GM15510 (cell line): ENCODE data around the gene JADE2.

ENCODE experiments used
- POLR2A ChIP-seq: IDR thresholded peaks from 3 replicates; pipeline ENCODE4 v1.6.1; 2011; ENCODE audit warnings: borderline replicate concordance; ENCODE audit not compliant: insufficient read length; ENCODE audit errors: extremely low read depth

The JADE2 gene

GRCh38 chr5:134578578-134579283, 53.3 kb downstream of the JADE2 start:
- no peak for TF ChIP-seq POLR2A

- no peak for TF ChIP-seq POLR2A
Observed at GRCh38 chr5:134579284-134579771, 53.9 kb downstream of the JADE2 start.

GRCh38 chr5:134580001-134580460, 54.6 kb downstream of the JADE2 start:
- TF ChIP-seq POLR2A: no peak

GRCh38 chr5:134581241-134581981, 55.9 kb downstream of the JADE2 start:
- TF ChIP-seq POLR2A: no peak

- TF ChIP-seq POLR2A: no peak
Observed at GRCh38 chr5:134582281-134582680, 56.8 kb downstream of the JADE2 start.

- no peak for TF ChIP-seq POLR2A
Observed at GRCh38 chr5:134582941-134583340, 57.5 kb downstream of the JADE2 start.

GRCh38 chr5:134583766-134584165, 58.3 kb downstream of the JADE2 start:
- no peak for TF ChIP-seq POLR2A

GRCh38 chr5:134584662-134585061, 59.2 kb downstream of the JADE2 start:
- TF ChIP-seq POLR2A: no peak

GRCh38 chr5:134585966-134586365, 60.5 kb downstream of the JADE2 start:
- no peak for TF ChIP-seq POLR2A

- no peak for TF ChIP-seq POLR2A
Observed at GRCh38 chr5:134586866-134587524, 61.5 kb downstream of the JADE2 start.

- TF ChIP-seq POLR2A: no peak
Observed at GRCh38 chr5:134590992-134591659, 65.7 kb downstream of the JADE2 start.

GRCh38 chr5:134592141-134592746, 66.8 kb downstream of the JADE2 start:
- no peak for TF ChIP-seq POLR2A

- no peak for TF ChIP-seq POLR2A
Observed at GRCh38 chr5:134594336-134594735, 68.9 kb downstream of the JADE2 start.

- TF ChIP-seq POLR2A: no peak
Observed at GRCh38 chr5:134594797-134595457, 69.5 kb downstream of the JADE2 start.
